Islet precursor cell (in vitro differentiated cells): Measurements from ENCODE around the gene OR7G1.

ENCODE experiments used
- DNase-seq: peaks from one replicate; pipeline ENCODE4 v3.0.0-alpha.2; 2018

The OR7G1 gene, protein sequence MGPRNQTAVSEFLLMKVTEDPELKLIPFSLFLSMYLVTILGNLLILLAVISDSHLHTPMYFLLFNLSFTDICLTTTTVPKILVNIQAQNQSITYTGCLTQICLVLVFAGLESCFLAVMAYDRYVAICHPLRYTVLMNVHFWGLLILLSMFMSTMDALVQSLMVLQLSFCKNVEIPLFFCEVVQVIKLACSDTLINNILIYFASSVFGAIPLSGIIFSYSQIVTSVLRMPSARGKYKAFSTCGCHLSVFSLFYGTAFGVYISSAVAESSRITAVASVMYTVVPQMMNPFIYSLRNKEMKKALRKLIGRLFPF

DNA sequence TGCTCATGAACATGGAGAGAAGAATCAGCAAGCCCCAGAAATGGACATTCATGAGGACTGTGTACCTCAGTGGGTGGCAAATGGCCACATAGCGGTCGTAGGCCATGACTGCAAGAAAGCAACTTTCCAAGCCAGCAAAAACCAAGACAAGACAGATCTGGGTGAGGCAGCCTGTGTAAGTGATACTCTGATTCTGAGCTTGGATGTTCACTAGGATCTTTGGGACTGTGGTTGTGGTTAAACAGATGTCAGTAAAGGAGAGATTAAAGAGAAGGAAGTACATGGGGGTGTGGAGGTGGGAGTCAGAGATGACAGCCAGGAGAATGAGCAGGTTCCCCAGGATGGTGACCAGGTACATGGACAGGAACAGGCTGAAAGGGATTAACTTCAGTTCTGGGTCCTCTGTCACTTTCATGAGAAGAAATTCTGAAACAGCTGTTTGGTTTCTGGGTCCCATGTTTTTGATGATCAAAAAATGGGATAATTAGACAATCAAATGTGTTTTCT lies at the start of gene OR7G1:
Gene OR7G1 (minus strand): TSS at position 457 of the 507 bp plus-strand sequence. CDS start 0 bp downstream, at position 457.
- no peak for DNase-seq

GRCh38 chr19:9165261-9165660 lies 49.7 kb upstream of the OR7G1 start:
- no peak for DNase-seq

DNA sequence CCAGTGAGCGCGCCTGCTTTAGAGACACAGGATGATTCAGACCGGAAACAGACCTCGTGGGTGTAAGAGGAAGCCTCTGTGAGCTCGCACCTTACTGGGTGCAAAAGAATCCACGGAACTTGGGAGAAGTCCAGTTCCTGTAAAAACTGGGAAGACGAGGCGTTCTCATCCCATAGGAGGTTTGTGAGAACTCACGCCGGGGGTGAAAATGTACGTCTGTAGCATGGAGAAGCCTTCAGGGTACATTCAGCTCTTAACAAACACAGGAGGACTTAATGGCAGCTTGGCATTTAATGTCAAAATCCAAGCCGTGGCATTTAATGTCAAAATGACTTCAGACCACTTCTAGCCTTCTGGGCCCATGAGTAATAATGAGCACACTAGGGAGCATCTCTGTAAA lies 45.9 kb upstream of the OR7G1 start:
- DNase-seq: no peak

DNA sequence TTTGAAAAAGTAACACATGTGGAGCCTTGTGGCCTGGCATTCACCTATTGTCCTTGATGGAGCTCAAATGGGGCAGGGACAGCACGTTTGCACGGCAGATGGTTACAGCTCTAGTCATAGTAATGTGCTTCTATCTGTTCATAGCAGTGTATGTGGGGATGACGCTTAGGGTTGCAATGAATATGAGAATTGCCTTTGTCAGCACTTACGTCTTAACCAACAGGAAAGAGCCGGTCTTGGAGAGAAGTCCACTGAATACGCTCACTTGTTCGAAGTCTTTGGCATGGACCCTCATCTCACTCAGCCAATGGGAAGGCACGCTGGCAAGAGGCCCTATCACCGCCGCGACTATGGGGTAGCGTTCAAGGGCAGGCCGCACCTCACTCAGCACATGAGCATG lies 44.3 kb upstream of the OR7G1 start:
- no peak for DNase-seq

- no peak for DNase-seq
These were observed 40.7 kb upstream of the OR7G1 start for GRCh38 chr19:9156304-9156703.

- no peak for DNase-seq
These were observed 40.0 kb upstream of the OR7G1 start for GRCh38 chr19:9155591-9155990.

- no peak for DNase-seq
These were observed 35.8 kb upstream of the OR7G1 start for GRCh38 chr19:9151367-9151766.

GRCh38 chr19:9150650-9151049 lies 35.1 kb upstream of the OR7G1 start:
- DNase-seq: no peak

GRCh38 chr19:9149997-9150396 lies 34.4 kb upstream of the OR7G1 start:
- no peak for DNase-seq

DNA sequence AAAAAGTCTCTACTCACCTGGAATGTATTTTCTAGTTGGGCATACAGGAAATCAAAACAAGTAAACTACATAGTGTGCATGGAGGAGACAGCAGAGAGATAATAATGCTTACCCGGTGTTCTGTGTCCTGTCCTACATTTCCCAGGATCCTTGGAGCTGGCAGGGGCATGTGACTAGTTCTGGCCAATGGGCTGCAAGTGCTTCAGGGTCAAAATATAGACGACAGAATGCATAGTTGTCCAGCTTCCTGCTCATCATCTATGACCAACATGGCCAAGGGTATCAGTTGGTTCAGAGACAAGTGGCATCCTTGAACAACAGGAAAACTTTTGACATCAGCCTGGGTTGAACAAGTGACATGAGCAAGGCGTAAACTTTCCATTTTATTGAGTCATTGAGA lies 33.1 kb upstream of the OR7G1 start:
- no peak for DNase-seq

DNA sequence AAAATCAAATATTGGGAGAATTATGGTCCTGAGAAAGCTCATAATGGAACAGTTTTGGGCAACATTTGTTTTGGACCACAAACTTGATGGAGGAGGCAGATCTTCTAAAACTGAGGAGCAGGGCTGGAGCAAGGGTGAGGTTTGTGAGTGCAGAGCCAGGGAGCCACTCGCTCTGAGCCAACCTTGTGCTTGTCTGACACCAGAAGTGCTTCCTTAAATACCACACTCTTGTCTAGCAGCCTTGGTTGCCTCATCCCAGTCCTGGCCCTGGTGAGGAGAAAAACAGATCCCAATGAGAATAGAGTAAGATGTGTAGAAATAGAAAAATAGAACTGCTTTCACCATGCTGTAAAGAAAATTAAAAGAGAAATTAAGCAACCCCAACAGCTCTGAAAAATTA lies 31.3 kb upstream of the OR7G1 start:
- DNase-seq: no peak

DNA sequence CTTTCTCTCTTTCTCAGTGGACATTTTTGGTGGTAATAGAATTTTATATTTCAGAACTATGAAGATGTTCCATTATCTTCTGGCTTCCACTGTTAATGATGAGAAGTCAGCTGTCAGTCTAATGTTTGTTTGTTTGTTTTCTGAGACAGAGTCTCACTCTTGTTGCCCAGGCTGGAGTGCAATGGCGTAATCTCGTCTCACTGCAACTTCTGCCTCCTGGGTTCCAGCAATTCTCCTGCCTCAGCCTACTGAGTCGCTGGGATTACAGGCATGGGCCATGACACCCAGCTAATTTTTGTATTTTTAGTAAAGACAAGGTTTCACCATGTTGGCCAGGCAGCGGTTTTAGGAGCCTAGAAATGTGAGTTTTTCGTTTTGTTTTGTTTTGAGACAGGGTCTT lies 29.4 kb upstream of the OR7G1 start:
- no peak for DNase-seq

DNA sequence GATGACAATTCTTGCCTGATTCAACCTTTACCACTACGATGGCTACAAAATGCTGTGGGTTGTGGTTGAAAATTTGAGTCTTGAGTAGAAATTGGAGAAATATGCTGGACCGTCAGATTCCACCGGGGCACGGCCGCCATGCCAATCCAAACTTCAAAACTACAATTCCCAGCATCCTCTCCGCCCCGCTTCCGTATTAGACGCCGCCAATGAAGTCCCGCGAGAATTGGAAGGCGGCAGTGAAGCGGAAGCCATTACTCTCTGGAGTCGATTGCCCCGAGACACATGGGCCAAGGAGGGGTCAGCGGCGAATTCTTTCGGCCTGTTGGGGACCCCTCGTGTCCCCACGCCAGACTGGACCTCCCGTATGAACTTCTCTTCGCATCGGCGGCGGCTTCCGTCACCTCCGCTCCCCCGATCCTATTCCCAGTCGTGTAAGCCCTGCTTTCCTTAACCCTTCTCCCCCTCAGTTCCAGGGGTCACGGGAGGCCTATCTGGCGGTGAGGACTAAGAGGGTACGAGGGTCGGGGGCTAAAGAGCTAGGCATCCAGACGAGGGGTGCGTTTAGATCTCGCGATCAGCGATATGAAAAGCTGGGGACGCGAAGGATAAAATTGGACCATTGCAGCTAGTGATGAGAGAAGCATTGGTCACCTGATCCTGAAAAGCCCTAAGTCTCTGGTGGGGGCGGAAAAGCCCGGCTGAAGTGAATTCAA lies 24.8 kb upstream of the OR7G1 start, which contains the start of gene ZNF317:
Gene ZNF317 (plus strand): TSS at position 239 of the 716 bp plus-strand sequence. CDS start 15,620 bp downstream, outside the sequence.
- peak; percentile 95 for DNase-seq

DNA sequence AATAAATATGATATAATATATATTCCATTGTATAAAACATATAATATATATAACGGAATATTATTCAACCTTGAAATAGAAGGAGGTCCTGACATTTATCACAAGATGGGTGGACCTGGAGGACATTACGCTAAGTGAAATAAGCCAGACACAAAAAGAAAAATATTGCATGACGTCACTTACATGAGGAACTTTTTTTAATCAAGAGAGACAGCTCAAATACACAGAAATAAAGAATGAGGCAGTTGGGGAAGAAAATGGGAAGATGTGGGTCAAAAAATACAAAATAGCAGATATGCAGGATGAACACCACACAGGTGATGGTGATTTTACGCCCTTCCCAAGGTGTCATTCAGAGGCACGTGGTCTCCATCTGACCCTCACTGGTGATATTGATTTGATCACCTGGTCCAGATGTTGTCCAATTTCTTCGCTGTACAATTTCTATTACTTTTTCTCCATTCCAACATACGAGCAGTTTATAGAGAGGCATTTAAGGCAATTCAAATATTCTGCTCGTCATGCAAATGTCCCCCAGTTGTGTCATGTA lies 24.1 kb upstream of the OR7G1 start:
- no peak for DNase-seq

GRCh38 chr19:9132422-9132821 lies 16.9 kb upstream of the OR7G1 start:
- DNase-seq: no peak

GRCh38 chr19:9130965-9131364 lies 15.4 kb upstream of the OR7G1 start:
- DNase-seq: no peak

- no peak for DNase-seq
These were observed 12.6 kb upstream of the OR7G1 start for GRCh38 chr19:9128171-9128570.

DNA sequence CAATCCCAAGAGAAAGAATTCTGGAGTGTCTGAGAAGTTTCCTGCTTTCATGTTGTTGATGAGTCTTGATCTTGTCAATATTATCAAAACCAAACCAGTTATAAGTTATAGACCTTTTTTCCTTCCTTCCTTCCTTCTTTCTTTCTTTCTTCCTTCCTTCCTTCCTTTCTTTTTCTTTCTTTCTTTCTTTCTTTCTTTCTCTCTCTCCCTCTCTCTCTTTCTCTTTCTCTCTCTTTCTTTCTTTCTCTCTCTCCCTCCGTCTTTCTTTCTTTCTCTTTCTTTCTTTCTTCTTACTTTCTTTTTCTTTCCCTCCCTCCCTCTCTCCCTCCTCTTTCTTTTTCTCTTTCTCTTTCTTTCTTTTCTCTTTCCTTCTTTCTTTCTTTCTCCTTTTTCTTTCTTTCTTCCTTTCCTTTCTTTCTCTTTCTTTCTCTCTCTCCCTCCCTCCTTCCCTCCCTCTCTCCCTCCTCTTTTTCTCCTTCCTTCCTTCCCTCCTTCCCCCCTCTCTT lies 11.4 kb upstream of the OR7G1 start, which contains the start of gene OR7G3:
Gene OR7G3 (minus strand): TSS at position 51 of the 506 bp plus-strand sequence. CDS start 0 bp downstream, at position 51.
- no peak for DNase-seq

GRCh38 chr19:9116547-9116946 lies 984 bp upstream of the OR7G1 start:
- no peak for DNase-seq

GRCh38 chr19:9109959-9110358 lies 5.6 kb downstream of the OR7G1 start:
- DNase-seq: no peak

DNA sequence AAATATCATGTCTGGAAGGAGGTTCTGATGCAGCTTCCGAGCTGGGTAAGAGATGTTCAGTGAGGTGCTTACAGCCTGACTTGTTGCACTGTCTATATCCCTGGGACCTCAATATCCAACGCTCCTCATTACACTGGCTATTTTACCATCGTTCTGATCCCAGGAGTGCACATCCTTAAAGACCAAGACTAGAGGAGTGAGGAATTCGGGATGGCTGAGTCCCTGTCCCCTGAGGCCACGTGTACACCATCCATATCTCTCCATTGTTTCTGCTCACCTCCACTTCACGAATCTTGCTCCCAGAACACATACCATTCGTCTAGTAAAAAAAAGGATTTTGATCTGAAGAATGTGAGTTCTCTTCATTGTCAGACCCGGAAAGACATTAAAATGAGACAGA lies 8.2 kb downstream of the OR7G1 start, which contains the start of gene OR7G2:
Gene OR7G2 (minus strand): TSS at position 101 of the 400 bp plus-strand sequence. CDS start 4,232 bp downstream, outside the sequence.
- DNase-seq: no peak

DNA sequence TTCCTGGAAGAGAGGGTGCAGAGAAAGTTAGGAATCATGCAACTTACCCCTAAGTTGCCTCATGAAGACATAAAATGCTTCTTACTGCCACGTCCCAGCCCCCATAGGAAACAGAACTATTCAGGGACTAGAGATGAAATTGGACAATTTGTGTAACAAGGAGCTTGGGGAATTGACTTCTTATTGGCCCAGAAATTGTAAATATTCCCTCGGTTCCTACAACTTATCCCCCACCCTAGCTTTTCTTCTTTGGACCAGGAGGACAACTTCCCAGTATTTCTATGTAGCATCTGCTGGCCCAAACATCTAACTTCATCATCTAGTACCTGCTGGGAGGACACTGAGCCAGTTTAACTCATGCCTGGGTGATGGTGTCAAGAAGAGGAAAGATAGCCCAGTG lies 28.8 kb downstream of the OR7G1 start, which contains the start of gene OR1M1:
Gene OR1M1 (plus strand): TSS at position 301 of the 400 bp plus-strand sequence. CDS start 6,184 bp downstream, outside the sequence.
- DNase-seq: no peak

GRCh38 chr19:9078651-9079050 lies 36.9 kb downstream of the OR7G1 start:
- DNase-seq: no peak
